HG03460 (cell line): ENCODE results near the gene RAB5IF.
"Not testable (repeated sequence)": the region's sequence is repeated elsewhere in the genome, so short reads cannot be mapped to it uniquely, and the experiment has no call there.

Source experiments
- ATAC-seq: cut with Tn5 transposase; IDR thresholded peaks from one replicate; pipeline ENCODE4 v1.9.1; 2021; ENCODE audit not compliant: unreplicated experiment

RAB5IF gene

DNA sequence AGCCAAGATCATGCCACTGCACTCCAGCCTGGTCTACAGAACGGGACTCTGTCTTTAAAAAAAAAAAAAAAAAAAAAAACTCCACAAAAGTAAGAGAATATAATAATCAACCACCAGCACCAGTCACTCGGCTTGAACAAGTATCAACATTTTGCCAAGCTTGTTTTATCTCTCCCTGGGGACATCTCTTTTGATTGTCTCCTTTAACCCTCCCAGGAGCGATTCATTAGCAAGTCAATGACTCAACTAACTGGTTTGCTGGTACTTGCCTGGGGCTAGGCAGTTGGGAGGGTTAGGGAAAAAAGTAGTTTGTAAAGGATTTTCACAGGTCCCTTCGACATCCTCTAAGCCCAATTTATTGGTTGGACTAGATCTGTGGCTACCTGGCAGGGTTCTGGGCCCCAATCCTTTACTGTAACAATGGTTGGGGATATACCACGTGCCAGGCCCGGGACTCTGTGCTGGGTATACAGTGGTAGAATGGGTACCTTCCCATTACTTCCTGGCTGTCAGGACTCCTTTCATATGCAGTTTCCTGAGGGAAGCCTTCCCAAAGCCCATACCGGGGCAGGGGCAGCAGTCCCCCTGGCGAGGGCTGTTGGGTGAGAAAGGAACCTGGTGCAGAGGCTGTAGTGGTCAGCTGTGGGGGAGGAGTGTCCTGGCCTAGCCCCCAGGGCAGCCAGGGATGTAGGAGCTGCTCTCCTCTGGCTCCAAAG is 20.0 kb upstream of the RAB5IF start:
- no peak for ATAC-seq

DNA sequence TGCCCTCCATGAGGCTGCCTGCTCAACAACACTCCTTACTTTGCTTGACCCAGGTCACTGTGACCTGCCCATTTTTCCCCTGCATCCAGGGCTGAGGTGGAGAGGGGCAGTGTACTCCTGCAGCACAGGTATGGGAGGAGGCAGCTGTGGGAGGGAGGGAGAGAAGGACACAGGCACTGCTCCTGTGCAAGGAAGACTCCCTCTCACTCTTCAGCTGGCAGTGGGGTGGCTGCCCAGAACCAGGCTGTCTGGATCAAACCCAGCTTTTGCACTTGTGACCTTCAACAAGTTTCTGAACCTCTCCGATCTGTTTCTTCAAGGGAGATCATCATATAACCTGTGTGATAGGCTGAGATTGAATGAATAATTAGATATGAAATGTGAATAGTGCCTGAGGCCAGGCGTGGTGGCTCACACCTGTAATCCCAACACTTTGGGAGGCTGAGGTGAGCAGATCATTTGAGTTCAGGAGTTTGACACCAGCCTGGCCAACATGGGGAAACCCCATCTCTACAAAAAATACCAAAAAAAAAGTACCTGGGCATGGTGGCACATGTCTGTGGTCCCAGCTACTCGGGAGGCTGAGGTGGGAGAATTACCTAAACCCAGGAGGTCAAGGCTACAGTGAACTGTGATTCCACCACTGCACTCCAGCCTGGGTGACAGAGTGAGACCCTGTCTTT is 18.1 kb upstream of the RAB5IF start:
- ATAC-seq, result no peak

DNA sequence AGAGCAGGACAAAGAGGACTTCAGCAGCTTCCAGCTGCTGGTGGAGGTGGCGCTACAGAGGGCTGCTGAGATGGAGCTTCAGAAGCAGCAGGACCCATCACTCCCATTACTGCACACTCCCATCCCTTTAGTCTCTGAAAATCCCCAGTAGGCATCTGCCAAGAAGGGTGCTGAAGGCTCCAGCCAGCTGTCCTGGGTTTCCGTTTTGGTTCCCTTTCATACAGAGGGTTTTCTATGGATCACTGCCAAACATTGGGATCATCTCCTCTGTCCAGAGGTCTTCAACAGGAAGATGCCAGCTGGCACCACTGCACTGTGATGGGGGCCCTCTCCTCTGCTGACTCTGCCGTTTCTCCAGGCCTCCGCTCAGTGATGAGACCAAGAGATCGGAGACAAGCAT is 14.3 kb upstream of the RAB5IF start:
- no peak for ATAC-seq

DNA sequence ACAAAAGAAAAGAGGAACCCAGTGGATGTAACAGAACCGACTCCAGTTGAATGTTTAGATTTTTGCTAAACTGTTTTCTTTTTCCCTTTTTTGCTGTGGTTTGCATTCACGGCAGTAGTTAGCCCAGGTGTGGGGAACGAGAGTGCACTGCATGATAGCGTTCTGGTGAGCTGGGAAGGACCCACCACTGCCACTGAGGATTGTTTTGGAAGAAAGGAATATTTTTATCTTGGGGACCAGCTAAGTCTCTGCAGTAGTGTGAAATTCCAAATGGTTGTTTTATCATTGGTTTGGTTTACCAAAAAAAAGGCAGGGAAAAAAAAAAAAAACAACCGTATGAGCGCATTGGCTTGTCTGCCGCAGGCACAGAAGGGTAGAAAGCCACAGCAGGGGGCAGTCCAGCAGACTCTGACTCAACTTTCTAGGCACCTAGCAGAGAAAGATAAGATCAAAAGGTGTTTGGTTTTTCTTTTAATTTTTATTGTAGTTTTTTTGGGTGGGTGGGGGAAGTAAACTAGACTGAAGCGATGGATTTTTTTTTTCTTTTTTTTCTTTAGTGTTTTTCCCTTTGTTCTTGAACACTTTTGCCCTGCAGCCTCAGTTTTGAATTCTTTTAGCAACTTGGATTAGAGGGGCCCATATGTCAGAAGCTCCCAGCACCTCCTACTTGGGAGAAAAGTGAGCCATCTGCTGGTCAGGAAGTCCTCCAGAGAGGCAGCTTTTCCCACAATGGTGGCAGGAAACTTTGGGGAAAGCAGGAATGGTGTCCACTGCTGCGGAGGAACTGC is 13.5 kb upstream of the RAB5IF start:
- ATAC-seq, result no peak

DNA sequence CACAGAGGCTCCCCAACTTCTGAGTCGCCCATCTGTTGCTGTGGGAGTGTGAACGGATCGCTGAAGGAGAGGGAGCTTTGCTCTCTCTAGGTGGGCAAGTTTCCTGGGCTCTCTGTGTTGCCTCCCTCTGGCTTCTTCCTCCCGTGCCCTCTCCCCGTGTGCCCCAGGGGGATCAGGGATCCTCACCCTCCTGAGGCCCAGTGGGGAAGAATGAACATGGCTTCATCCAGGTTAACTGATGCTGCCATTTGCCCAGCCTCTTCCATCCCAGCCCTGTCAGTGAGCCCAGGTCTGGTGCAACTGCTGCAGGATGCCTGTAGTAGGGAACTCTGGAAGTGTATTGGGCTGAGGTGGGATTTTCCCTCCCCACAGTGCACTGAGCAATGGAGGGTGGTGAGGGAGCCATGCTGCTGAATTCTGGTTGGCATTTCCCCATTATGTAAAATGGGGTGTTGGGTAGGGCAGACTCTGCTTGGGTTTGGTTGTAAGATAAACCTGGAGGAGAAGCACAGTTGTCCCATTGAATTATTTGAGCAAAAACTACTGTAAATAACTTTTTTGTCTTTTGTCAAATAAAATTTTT is 12.1 kb upstream of the RAB5IF start:
- ATAC-seq, result no peak

DNA sequence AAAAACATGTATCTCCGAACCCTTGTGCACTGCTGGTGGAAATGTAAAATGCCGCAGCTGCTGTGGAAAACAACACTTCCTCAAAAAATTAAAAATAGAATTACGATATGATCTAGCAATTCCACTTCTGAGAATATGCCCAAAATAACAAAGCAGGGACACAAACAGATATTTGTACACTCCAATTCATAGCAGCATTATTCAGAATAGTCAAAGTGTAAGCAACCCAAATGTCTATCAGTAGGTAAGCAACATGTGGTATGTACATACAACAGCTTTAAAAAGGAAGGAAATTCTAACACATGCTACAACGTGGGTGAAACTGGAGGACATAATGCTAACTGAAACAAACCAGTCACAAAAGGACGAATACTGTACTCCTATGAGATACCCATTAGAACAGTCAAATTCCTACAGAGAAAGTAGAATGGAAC is 5.7 kb upstream of the RAB5IF start:
- no peak for ATAC-seq

DNA sequence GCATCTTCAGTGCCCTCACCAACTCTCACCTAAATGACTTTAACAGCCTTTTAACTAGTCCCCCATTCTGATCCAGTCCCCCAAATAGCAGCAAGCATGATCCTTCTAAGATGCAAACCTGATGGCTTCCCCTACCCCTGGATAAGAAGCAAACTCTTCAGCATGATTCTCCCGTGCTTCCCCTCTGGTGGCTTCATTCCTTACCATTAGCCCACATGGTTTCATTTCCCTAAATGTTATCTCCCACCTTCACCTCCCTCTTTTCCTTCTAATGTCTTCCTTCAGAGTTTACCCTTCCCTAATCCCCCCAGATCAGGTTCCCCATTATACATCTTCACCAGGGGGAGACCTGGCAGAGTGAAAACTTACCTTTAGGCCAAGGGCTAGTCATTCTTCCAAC is 4.0 kb upstream of the RAB5IF start:
- no peak for ATAC-seq

DNA sequence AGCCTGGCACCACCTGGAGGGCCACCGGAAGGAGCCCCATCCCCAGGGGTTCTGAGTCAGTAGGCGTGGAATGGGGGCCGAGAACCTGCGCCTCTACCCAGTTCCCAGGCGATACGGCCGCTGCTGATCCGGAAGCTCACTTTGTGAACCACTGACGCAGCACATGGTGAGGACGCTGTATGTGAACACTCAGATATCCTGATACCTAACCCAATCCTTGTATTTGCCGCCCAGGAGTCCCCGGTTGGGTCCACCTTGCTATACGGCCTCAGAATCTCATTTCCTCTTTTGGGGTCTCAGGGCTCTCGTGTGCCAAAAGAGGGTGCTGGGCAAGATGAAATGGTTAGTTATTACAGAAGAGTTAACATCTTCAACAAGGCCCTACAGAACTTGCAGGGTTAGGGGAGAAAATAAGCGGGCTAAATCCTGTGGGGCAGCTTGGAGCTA is 604 bp upstream of the RAB5IF start:
- ATAC-seq, result peak; percentile 46

DNA sequence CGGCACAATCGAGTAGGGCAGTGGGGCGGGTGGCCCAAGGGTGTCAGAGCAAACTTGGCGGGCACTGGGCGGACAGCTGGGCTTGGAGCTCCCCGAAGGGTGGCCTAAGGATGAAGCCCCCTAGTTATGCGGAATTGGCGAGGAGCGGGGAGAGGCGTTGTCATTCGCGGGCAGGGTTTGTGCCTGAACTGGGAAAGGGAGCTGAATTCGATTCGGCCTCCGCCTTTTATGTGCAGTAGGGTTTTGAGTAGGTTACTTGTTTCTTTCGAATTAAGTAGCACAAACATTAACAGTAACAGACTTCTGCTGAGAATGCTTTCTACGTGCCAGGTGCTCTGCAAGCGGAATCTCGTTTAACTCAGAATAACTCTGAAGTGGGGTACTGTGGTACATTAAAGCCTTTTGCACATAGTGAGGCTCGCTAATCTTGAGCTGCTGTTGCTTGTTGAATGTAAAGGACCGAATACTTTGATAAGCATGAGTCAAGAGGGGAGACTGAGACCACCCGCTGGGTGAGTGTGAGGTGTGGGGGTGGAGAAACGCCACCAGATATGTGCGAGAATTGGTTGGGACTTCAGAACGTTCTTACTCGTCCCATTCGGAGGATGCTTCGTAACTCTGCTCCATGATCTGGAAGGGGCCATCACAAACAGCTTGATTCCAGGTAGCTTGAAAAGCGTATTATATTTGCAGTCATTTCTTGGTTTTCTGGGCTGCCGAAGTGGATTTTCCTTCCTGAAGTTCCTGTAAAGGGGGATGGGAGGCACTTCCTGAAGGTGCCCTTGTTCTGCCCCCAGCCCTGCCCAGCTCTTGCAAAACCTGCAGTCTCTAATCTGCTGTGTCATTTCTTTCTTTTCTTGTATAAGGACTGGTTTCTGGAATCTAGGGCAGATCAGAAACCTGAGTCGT is 833 bp downstream of the RAB5IF start:
- peak; percentile 11 for ATAC-seq

DNA sequence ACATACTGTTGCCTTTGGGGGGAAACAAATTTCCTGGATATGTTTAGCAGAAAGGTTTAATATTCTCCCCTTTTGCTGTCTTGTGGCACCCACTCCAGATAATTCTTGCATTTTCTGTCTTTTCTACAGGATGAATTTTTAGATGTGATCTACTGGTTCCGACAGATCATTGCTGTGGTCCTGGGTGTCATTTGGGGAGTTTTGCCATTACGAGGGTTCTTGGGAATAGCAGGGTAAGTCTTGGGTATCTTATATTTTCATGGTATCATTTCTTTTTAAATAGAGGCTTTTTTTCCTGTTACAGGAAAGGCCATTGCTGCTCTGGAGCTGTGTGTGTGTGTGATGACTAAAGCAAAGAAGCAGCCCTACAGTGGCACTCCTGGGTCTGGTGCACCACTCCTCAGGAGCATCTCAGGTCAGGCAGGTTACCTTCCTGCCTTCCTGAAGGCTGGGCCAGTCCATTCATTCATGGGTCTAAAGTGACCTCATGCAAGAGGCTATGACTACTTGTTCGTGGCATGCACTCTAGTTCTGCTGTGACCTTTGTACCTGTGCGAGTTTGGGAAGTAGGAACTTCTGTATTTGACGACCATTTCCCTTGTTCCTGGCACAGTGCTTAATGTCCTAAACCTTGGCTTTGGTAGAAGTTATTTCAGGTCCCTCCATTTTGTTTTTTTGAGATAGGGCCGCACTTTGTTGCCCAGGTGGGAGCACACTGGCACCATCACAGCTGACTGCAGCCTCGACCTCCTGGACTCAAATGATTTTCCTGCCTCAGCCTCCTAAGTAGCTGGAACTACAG is 2.2 kb downstream of the RAB5IF start:
- no peak for ATAC-seq

DNA sequence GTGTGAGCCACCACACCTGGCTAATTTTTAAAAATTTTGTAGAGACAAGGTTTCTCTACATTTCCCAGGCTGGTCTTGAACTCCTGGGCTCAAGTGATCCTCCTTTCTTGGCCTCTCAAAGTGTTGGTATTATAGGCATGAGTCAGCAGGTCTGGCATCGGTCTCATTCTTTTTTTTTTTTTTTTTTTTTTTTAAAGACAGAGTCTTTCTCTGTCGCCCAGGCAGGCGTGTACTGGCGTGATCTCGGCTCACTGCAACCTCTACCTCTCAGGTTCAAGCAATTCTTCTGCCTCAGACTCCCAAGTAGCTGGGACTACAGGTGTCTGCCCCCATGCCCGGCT is 2.8 kb downstream of the RAB5IF start:
- not testable (repeated sequence) for ATAC-seq

DNA sequence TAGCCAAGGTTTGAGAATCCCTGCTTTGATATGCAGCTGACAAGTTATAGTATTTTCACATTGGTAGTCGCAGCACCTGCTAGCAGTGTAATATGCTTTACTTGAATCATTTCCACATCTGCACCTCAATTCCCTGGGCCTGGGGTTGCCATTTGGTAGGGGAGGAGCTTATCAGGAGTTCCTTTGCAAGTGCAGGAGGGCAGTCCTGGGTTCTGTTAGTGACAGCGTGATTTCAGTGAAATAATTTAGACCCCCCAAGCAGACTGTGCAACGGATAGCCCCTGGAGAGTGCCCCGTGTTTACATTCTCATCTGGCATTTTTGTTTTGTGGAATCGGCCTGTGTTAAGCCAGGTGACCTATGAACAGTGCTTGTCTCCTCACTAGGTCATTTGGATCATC is 6.0 kb downstream of the RAB5IF start:
- ATAC-seq, result no peak

DNA sequence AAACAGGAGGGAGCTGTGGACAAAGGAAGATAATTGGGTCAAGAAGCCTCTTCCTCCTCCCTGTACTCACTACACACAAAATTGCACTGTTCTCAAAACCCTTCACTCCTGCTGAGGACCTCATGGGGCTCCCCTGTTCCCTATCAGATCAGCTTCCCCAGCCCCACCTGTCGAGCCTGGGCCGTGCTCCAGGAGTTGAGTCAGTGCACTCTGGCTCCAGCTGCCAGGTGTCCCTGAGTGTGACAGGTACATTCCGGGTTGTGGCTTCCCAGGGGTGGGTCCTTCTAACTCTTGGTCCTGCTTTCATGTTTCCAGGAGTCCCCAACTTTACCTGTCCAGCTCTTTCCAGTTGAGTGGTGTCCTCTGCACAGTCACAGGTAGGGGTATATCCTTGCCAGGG is 8.4 kb downstream of the RAB5IF start:
- ATAC-seq, result no peak

DNA sequence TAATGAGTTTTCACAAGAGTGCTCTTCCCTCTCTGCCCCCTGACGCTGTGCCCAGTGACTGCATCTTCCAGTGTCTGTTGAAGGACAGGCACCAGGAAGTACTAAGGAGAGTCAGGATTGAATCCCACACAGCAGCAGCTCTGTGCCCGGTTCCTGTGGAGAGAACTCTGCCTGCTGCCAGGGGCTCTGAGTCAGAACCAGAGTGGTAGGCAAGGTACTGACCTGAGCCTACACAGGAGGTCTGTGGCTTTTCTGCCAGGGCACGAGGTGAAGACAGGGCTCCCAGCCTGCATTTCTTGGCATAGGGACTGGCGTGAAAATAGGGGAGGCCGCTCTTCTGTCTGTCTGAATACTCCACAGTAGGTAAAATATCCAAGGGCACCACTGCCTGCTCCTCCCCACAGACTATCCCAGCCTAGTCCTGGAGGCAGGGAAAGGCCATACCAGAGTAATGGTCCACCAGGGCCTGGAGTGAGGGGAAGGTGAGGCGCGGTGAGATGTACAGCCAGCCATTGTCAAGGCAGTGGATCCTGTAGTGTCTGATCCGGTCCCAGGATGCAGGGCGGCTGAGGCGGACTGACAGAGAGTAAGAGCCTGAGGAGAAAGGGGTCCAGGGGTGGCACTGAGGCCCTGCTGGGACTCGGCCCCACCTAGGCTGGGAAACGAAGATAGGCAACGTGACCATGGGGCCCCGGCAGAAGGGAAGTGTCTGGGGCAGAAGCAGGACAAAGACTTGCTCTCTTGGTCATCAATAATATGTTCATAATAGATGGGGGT is 9.4 kb downstream of the RAB5IF start:
- ATAC-seq, result no peak

DNA sequence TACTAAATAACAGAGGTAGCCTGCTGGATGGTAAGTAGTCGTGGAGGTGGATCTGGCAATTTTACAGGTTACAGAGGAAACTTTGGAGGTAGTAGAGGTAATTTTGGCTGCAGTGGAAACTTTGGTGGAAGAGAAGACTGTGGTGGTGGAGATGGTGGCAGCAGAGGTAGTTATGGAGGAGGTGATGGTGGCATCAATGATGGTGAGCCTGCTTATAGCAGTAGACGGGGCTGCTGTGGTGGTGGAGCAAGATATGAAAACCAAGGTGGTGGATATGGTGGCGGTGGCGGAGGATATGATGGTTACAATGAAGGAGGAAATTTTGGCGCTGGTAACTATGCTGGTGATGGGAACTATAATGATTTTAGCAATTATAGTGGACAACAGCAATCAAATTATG is 15.3 kb downstream of the RAB5IF start:
- ATAC-seq, result no peak

DNA sequence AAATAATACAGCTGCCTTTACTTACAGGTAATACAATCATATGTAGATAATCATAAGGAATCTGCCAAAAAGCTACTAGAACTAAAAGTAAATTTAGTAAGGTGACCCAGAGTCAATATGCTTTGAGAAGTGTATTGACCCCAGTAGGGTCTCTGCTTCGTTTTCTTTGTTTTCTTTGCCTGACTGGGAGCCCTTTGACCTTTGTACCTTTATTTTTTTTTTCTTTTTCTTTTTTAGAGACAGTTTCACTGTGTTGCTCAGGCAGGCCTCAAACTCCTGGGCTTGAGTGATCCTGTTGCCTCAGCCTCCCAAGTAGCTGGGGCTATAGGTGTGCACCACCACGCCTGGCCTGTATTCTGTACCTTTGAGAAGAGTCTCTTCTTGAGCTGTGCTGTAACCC is 17.9 kb downstream of the RAB5IF start:
- ATAC-seq, result no peak

DNA sequence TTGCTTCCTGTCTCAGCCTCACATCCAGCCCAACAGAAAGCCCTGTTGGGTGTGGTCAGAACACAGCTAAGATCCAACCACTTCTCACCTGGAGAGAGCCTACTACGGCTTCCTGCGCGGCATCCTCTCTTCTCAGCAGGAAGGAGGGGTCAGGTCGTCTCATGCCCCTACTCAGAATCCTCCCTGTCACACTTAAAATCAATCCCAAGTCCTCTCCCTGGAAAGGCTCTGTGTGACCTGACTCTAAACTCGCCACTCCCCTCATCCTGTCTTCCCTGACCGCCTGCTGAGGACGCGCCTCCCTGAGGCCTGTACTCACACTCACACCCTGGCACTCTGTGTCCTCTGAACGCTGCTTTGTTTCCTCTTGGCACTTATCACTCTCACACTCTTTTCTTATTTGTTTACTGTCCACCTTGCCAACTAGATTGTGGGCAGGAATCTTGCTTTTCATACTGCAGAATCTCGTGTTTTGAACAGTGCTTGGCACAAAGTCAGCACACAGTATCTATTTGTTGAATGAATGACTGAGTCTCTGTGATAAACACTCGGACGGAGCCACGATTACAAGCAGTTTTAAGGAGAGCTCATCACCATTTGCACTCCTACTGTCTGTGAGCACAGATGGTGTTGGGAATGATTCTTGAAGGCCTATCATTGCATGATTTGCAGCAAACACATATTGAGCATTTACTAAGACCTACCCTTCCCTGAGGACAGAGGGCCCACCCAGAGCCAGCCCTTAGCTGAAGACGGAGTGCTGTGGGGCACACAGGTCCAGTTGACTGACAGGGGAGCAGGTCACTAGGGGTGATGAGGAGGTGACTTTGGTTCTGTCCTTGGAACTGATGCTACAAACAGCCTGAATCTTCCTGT is 18.7 kb downstream of the RAB5IF start:
- ATAC-seq, result no peak

DNA sequence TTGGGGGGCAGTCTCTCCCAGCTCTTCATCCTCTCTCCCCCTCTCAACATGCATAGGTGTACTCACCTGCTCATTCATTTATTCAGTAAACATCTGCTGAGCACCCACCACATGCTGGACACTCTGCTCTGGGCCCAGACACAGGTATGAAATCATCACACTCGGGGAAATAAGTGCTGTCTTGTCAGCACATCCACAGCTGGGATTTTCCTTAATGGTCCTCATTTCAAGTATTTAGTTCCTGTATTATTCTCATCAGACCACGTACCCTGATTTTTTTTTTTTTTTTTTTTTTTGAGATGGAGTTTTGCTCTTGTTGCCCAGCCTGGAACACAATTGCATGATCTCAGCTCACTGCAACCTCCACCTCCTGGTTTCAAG is 19.4 kb downstream of the RAB5IF start:
- no peak for ATAC-seq
